Stimulated activated CD4-positive, alpha-beta T cell treated with anti-CD3 and anti-CD28 coated beads, TNF-alpha, amount 100 ng/mL, for 24 hours (primary cell): ENCODE results near the gene PRTFDC1.
"Not testable (repeated sequence)": the region's sequence is repeated elsewhere in the genome, so short reads cannot be mapped to it uniquely, and the experiment has no call there.

Experiments
- DNase-seq, 3 experiments: peaks; one replicate each; pipeline ENCODE4 v3.0.0-alpha.2; 2020; ENCODE audit warnings: low read depth in 3 of 3

Gene PRTFDC1

GRCh38 chr10:24965051-24965450 is 12.6 kb upstream of the PRTFDC1 start:
- no peak for DNase-seq

DNA sequence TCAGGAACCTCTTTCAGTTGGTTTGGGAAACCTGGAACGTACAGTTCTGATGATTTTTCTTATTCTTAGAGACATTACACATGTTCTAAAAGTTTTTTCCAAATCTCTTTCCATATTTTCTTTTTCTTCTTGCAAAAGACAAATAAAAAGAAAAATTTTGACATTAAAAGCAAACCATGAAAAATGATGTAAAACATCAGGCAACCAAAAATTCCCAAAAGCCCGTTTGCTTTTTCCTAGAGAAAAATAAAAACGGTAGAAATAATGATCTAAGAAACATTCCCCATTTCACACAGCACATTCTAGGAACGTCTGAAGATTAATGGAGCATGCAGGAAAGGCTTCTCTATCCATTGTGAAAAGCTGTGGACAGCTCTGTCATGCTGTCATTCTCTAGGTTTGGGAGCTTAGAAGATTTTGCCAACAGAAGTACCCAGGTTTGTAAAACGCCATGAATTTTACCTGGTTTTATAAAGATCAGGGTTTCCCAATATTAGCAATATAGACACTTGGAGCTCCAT is 11.2 kb upstream of the PRTFDC1 start:
- no peak for DNase-seq

GRCh38 chr10:24962995-24963394 is 10.6 kb upstream of the PRTFDC1 start:
- DNase-seq: no peak

DNA sequence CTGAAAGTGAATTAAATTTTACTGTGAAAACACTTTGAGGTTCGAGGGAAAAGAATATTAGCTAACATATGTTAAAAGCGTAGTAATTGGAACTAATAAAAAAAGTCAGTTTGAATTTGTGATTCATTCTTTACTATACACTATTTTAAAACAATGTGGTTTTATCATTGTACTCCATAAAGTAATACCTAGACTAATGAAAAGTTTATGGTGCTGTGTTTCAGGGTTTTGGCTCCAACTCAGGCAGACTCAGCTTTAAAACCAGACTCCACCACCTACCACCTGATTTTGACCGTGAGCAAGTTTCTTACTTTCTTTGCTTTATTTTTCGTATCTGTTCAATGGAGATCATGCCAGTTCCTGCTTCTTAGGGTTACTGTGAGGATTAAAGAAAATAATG is 9.2 kb upstream of the PRTFDC1 start:
- DNase-seq: no peak

DNA sequence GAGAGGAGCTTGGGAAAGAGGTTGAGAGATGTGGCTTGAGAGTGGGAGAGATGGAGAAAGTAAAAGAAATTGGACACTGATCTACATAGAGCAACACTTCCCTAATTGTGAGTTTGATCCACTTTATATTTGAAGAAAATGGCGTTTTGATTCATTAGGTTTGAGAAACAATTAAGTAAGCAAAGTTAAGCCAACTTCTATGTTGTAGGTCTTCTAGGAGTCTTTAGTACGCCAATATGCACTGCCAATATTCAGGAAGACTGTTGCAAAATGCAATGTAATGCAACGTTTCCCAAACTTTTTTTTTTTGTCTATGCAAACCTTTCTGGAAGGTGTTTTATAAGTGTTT is 7.0 kb upstream of the PRTFDC1 start:
- no peak for DNase-seq

- DNase-seq: no peak
Observed at GRCh38 chr10:24958721-24959381, 6.4 kb upstream of the PRTFDC1 start.

DNA sequence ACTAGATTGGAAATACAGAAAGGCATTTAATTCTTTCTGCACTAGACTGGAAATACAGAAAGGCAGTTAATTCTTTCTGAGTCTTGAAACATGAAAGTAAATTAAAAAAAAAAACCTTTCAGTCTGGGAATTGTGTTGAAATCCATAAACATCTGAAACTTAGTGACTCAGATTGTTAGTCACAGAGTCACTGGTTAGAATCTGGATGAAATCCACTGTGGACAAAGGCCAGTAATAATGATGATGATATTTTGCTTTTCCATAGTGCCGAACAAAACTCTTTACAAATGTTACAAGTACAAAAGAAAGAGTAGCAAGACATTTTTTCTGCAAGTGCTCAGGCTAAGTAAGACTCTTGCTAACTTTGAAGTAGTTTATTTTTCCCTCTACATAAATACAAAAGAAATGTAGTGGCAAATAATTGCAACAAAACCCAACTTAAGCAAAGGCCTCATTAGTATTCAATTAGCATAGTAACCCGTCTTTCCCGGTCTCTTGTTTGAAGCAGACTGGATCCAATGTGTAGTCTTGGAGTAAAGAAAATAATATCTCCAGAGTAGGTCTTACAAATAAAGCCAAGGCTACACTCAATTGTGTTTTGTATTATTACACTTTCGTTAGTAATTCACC is 5.8 kb upstream of the PRTFDC1 start:
- no peak for DNase-seq

GRCh38 chr10:24957624-24958051 is 5.2 kb upstream of the PRTFDC1 start:
- not testable (repeated sequence) for DNase-seq

DNA sequence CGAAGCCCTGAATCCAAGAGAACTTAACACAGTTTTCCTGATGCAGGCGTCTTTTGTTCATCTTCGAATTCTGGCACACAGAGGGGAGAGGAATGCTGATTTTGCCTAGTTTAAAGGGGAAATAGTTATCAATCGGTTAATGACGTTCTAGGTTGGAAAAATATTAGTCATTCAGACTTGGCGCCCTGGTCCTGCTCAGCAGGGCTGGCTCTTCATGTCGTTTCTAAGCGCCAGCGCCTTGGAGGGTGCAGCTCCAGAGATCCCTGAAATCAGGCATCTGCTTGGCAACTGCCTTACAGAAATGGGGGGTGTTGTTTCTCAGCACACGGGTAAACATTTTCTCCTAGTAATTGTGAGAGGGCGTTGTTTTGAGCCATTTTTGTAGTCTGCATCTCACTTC is 1.3 kb upstream of the PRTFDC1 start:
- no peak for DNase-seq

DNA sequence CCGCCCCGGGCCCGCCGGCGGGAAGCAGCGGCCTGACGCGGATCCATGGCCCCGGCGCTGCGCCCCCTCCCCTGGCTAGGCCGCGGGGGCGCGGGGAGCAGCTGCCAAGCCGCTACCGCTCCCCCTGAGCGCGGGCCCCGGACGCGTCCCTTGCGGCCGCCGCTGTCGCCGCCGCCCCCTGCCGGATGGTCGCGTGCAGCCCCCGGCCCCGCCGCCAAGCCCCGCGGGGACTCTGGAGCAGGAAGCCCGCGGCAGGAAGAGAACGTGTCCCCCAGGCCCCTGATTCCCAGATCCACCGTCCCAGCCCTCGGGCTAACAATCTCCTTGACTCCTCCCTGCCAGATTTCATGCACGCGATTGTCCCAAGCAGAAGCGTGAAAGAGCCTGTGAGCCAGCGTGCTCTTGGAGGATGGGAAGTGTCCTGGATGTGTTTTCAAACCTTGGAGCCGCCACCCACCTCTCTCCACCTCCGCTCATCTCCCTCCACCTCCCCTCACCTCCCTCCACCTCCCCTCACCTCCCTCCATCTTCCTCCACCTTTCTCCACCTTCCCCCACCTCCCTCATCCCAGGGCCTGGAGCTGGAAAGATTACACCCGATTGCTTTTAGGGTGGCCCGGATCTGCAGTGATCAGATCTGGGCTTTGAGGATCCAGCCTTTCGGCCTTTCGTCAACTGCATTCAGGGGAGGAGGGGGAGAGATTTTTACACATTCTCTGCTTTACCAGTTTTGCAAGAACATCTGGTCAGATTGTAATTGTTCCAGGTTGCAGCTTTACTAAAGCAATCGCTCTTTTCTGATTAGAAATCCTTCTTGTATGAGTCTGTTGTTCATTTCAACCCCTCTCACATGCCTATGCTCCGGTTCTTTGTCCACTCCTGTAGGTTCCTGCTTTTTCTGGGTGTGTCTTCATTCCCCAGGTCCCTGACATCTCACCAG is 570 bp upstream of the PRTFDC1 start:
- peak in 1 of 3 experiments; percentile 32 for DNase-seq

GRCh38 chr10:24951201-24952142 is 934 bp downstream of the PRTFDC1 start:
- DNase-seq: peak in 1 of 3 experiments; percentile 11

- no peak for DNase-seq
Observed at GRCh38 chr10:24950439-24950838, 2.0 kb downstream of the PRTFDC1 start.

DNA sequence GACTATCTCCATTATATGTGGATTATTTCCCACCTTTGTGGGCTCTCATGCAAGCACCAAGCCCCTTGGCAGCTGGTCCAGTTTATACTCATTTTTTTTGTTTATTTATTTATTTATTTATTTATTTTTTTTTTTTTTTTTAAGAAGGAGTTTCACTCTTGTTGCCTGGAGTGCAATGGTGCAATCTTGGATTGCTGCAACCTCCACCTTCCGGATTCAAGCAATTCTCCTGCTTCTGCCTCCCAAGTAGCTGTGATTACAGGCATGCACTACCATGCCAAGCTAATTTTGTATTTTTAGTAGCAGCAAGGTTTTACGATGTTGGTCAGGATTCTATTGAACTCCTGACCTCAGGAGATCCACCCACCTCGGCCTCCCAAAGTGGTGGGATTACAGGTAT is 2.8 kb downstream of the PRTFDC1 start:
- DNase-seq: no peak

- DNase-seq: no peak
Observed at GRCh38 chr10:24947304-24948097, 4.9 kb downstream of the PRTFDC1 start.

- no peak for DNase-seq
Observed at GRCh38 chr10:24944512-24945255, 7.7 kb downstream of the PRTFDC1 start.

DNA sequence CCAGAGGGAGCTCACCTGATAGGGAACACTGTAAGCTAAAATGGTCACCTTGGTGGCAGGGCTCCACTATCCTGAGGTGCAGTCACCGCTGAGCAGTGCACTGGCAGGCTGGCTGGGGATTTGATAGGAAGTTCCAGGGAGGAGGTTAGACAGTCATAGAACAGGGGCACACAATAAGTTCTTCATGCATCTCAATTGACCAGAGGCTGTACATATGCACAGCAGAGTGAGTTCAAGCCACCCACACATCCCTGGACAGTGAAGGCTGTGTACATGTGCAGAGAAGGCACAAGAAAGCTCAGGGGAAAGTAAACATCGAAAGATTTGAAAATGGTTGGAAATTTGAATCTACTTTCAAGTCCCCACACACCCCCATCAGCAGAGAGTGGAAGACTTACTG is 13.9 kb downstream of the PRTFDC1 start:
- no peak for DNase-seq

DNA sequence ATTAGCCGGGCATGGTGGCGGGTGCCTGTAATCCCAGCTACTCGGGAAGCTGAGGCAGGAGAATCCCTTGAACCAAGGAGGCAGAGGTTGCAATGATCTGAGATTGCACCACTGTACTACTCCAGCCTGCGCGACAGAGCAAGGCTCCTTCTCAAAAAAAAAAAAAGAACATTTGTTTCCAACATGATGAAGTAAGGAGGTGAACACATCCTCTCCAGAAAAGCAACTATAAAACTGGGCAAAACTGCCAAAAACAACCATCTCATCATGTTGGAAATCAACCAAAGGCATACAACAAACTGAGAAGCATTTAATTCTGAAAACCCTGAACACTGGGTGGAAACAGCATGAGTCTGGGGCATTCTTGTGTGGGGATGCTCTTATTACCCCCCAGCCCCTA is 14.3 kb downstream of the PRTFDC1 start:
- no peak for DNase-seq

GRCh38 chr10:24935504-24936292 is 16.7 kb downstream of the PRTFDC1 start:
- no peak for DNase-seq

- no peak for DNase-seq
Observed at GRCh38 chr10:24931236-24931635, 21.2 kb downstream of the PRTFDC1 start.
